PC-3 (cell line): ENCODE data around the gene MSH3.

Source experiments
- CTCF ChIP-seq: fragments of 300-600 bp; sonication (generic); conservative IDR thresholded peaks from 2 replicates; pipeline ENCODE4 v1.5.1; 2017; ENCODE audit warnings: antibody characterized with exemption, low read depth, mild to moderate bottlenecking, low read length
- EZH2phosphoT487 ChIP-seq: fragments of 300-600 bp; sonication (generic); IDR thresholded peaks from 2 replicates; pipeline ENCODE4 v1.6.1; 2018; ENCODE audit warnings: mild to moderate bottlenecking, antibody characterized with exemption, low read length, borderline replicate concordance

- TF ChIP-seq CTCF (no peak), EZH2phosphoT487 (no peak)
Measured at GRCh38 chr5:80632700-80633099, 21.8 kb upstream of the MSH3 start.
